Frontal cortex (tissue), 4 donors: ENCODE measurements around the gene BNIP3. TPM values are rescaled to one million over a fixed set of nuclear protein-coding genes. Genes with fewer than 3 reads are reported as not detected.

ENCODE experiments used
- DNase-seq, 2 donors: peaks; one replicate each; pipeline ENCODE4 v3.0.0; 2012; ENCODE audit warnings: low spot score in 2 of 2
- FAIRE-seq: peaks from 2 replicates; lab custom pipeline; 2012; peaks lifted over from hg19 to GRCh38; lab: Jason Lieb, UNC
- total RNA-seq: library from RNA; depleted of rRNA; stranded (reverse); fragments of >200 nt; gene quantifications from one replicate; pipeline ENCODE4 v1.2.3, GENCODE V29; 2014
- donor health status: control.
- donor health status: control.
- donor health status: control.

BNIP3 gene
- total RNA-seq, 1 donor from 2014 or later, result 33.0 TPM

- no peak for FAIRE-seq
- peak in 1 of 2 donors; percentile 51 for DNase-seq
Observed at GRCh38 chr10:131979821-131980270, 1.9 kb downstream of the BNIP3 start.

GRCh38 chr10:131979336-131979735 is 2.4 kb downstream of the BNIP3 start:
- no peak for FAIRE-seq

GRCh38 chr10:131978851-131979250 is 2.9 kb downstream of the BNIP3 start:
- no peak for DNase-seq
- FAIRE-seq, result no peak

More at GRCh38 chr10:131979336-131979735, 2.4 kb downstream of the BNIP3 start:
- no peak for DNase-seq

- DNase-seq (no peak), FAIRE-seq (no peak)
Observed at GRCh38 chr10:131978366-131978765, 3.4 kb downstream of the BNIP3 start.

- no peak for DNase-seq
- no peak for FAIRE-seq
Observed at GRCh38 chr10:131977323-131978096, 4.2 kb downstream of the BNIP3 start.

- DNase-seq (no peak), FAIRE-seq (no peak)
Observed at GRCh38 chr10:131975796-131976195, 5.9 kb downstream of the BNIP3 start.

- DNase-seq, result no peak
- FAIRE-seq, result no peak
Observed at GRCh38 chr10:131975003-131975402, 6.7 kb downstream of the BNIP3 start.

- no peak for DNase-seq
- FAIRE-seq, result no peak
Observed at GRCh38 chr10:131974034-131974817, 7.5 kb downstream of the BNIP3 start.

GRCh38 chr10:131973160-131973951 is 8.4 kb downstream of the BNIP3 start:
- FAIRE-seq (no peak), DNase-seq (no peak)

- DNase-seq (peak in 1 of 2 donors; percentile 61), FAIRE-seq (no peak)
Observed at GRCh38 chr10:131972474-131973071, 9.2 kb downstream of the BNIP3 start.

GRCh38 chr10:131971591-131971990 is 10.1 kb downstream of the BNIP3 start:
- DNase-seq, result no peak
- FAIRE-seq, result no peak

- no peak for FAIRE-seq
Observed at GRCh38 chr10:131970946-131971345, 10.8 kb downstream of the BNIP3 start.

GRCh38 chr10:131968949-131969348 is 12.8 kb downstream of the BNIP3 start:
- FAIRE-seq, result no peak
- DNase-seq, result no peak

More at GRCh38 chr10:131970946-131971345, 10.8 kb downstream of the BNIP3 start:
- DNase-seq, result no peak

GRCh38 chr10:131964298-131964697 is 17.4 kb downstream of the BNIP3 start:
- no peak for FAIRE-seq

GRCh38 chr10:131963811-131964210 is 17.9 kb downstream of the BNIP3 start:
- no peak for DNase-seq
- no peak for FAIRE-seq

More at GRCh38 chr10:131964298-131964697, 17.4 kb downstream of the BNIP3 start:
- no peak for DNase-seq

- DNase-seq (no peak), FAIRE-seq (no peak)
Observed at GRCh38 chr10:131963350-131963749, 18.4 kb downstream of the BNIP3 start.

- FAIRE-seq (no peak), DNase-seq (no peak)
Observed at GRCh38 chr10:131961777-131962662, 19.7 kb downstream of the BNIP3 start.

GRCh38 chr10:131961047-131961776 is 20.5 kb downstream of the BNIP3 start:
- FAIRE-seq (no peak), DNase-seq (no peak)
